ENCODE results near the gene SLBP.
A peak's percentile ranks its signal among the peaks of the same experiment; 100 is the strongest.

Gene SLBP

DNA sequence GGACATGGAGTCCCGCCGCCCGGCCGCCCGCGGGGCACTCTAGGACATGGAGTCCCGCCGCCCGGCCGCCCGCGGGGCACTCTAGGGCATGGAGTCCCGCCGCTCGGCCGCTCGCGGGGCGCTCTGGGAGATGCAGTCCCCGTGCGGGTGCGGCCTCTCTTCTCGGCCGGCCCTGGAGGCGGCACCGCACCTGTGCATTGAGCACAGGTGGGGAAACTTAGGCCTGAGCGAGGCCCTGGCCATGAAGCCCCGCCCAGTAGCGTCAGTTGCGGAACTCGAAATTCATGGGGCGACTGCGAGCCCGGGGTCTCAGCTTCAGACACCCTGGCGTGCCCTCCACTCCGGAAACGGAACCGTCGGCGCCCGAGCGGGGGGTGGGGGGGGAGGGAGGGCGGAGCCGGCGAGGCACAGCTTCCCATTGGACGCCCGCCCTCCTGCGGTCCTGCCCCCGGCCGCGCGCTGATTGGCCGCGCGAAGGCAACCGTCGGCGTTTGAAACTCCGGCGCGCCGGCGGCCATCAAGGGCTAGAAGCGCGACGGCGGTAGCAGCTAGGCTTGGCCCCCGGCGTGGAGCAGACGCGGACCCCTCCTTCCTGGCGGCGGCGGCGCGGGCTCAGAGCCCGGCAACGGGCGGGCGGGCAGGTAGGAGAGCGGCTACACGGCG is 9.0 kb upstream of the SLBP start, which contains the start of the genes TACC3 and TMEM129:
TSS of gene TACC3 (plus strand) at position 519 of the 663 bp plus-strand sequence. CDS start 1,901 bp downstream, outside the sequence.
TSS of gene TMEM129 (minus strand) at position 321 of the 663 bp plus-strand sequence. CDS start 486 bp downstream, outside the sequence.
- peak within 1 kb of the TSS; percentile 69 for H3K4me3 ChIP-seq (ENCODE audit: low read length)
- TF ChIP-seq, protein P1, sequence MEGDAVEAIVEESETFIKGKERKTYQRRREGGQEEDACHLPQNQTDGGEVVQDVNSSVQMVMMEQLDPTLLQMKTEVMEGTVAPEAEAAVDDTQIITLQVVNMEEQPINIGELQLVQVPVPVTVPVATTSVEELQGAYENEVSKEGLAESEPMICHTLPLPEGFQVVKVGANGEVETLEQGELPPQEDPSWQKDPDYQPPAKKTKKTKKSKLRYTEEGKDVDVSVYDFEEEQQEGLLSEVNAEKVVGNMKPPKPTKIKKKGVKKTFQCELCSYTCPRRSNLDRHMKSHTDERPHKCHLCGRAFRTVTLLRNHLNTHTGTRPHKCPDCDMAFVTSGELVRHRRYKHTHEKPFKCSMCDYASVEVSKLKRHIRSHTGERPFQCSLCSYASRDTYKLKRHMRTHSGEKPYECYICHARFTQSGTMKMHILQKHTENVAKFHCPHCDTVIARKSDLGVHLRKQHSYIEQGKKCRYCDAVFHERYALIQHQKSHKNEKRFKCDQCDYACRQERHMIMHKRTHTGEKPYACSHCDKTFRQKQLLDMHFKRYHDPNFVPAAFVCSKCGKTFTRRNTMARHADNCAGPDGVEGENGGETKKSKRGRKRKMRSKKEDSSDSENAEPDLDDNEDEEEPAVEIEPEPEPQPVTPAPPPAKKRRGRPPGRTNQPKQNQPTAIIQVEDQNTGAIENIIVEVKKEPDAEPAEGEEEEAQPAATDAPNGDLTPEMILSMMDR (conservative IDR thresholded peaks at IDR 0.05; ENCODE audit: low read length): no peak
- DNase-seq (ENCODE audit: low read depth): peak; percentile 89

DNA sequence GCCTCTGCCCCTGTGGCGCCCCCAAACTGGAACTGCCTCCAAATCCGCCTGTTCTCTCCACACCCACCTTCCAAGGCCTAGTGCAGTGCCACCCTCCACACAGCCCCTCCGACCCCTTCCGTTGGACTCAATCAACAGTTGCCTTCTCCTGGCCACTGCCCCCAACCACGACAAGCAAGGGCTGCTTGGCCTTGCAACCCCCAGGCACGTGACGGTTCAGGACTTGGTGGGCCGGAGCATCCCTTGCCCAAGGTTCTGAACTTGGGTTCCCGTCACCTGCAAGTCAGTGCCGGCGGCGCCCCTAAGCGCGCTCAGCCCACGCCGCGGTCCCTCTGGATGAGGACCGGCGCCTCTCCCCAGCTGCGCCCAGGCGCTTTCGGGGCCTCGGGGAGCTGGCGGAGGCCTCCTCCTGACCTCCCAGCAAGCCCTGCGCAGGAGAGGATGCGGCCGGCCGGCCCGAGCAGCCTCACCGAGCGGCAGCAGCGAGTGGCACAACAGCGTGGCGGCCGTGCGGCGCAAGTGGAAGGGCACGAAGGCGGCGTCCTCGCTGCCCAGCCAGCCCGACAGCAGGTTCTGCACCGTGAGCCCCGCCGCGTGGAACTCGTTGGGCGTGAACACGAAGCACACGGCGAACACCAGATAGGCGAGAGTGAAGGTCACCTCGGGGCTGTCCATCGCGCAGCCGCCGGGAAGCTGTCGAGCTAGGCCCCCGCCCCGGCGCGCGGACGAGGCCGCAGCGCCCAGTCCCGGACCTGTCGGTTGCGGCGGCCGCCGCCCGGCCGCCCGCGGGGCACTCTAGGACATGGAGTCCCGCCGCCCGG is 8.3 kb upstream of the SLBP start:
- H3K4me3 ChIP-seq (ENCODE audit: low read length): peak overlapping the region; percentile 68
- TF ChIP-seq, protein P1 (conservative IDR thresholded peaks at IDR 0.05; ENCODE audit: low read length): no peak
- peak; percentile 49 for DNase-seq (ENCODE audit: low read depth)

DNA sequence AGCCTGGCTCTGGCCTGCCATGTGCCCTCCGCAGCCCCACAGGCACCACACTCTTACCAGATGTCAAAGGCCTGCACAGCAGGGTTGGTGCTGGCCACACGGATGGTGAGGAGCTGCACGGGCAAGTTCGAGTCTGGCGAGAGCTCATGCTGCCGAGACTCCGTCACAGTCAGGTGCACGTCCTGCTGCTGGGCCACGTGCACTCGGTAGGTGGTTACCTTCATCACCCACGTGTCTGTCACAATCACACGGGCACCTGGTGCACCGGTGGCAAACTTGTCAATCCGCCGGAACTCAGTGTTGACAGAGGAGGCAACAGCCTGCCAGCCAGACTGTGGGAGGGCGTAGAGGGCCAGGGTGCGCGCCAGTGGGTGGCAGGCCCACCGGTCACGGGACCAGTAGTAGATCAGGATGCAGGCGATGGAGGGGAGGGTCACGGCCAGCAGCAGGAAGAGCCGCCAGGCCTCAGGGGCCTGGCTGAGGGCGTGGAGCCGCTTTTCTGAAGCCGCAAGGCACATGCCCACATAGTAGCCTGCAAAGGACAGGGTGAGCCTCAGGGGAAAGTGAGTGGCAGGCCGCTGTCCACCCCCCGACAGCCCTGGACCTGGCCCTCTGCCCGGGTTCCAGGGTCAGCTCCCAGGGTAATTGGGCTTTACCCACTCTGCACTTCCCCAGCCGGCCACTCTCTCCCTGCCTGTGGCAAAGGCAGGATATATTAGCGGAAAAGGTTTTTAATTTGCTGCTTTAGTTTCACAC is 6.2 kb upstream of the SLBP start:
- H3K4me3 ChIP-seq (ENCODE audit: low read length): no peak overlapping the region
- no peak for DNase-seq (ENCODE audit: low read depth)
- TF ChIP-seq, protein P1 (conservative IDR thresholded peaks at IDR 0.05; ENCODE audit: low read length): no peak

DNA sequence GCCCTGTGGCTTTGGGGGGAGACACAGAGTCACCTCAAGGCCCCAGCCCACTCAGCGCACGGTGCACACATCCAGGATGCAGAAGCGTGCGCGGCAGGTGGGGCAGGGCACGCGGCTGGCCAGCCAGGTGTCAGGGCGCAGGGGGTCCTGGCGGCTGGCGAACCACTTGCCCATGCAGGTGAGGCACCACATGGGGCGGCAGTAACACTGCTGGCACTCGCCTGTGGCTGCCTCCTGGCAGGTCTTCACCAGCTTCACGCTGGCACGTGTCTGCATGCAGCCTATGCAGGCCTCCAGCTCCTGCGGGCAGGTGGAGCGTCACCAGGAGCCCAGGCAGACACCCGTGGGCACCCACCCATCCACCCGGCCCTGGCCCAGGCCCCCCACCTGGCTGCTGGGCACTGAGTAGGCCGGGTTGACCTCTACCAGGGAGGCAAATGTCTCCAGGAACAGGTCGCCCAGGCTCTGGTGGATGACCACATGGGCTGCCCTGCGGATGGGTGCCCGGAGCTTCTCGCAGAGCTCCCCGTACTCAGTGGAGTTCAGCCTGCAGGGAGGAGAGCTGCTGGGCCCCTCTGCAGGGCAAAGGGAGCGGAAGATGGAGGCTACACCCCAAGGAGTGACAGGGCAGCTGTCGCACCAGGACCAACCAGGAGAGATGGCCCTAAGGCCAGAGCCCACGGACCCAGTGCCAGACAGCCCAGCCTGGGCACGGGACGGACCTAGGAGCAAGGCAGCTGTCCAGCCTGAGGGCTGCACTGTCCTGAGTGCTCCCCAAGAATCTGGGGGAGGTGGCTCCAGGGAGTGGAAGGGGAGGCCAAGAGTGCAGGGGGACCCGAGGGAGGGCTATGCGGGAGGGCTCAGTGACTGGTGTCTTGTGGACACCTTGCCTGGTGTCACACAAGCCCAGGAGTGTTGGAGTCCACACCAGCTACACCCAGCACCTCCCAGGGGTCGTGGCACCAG is 5.3 kb upstream of the SLBP start:
- TF ChIP-seq, protein P1 (conservative IDR thresholded peaks at IDR 0.05; ENCODE audit: low read length): no peak
- no peak for DNase-seq (ENCODE audit: low read depth)
- no peak overlapping the region for H3K4me3 ChIP-seq (ENCODE audit: low read length)

DNA sequence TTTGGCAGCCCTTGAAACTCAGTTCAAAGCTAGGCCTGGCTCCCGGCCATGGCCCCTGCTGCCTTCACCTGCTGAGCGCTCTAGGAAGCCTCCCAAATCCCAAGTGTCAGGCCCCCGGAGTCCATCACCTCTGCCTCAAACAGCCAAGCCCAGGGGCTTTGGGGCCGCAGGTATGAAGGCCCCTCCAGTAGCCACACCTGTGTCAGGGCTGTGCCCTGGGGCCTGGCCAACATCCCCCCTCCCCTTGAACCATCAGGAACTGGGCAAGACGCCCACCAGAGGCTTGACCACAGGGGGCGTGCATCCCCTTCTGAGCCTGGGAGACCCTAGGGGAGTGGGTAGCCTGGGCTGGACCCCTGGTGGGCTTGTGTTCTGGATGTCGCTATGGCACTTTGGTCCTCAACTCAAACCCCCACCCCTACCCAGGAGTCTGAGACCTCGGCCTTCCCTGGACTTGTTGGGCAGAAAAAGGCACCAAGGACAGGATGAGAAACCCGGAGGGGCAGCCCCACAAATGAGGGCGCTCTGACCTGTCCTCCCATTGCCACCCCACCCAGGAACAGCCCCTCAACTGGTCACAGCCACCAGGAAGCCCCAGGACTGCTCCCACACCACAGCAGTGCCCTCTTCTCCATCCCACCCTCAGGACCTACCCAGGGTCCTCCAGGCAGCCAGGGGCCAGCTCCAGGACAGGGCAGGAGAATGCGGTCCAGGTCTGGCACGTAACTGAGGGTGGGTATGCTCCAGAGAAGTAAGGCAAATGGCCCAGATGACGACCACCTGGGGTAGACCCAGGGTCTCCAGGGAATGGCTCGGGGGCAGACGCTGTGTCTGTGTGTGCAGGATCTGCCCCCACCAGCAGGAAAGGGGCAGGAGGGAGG is 4.2 kb upstream of the SLBP start:
- TF ChIP-seq, protein P1 (conservative IDR thresholded peaks at IDR 0.05; ENCODE audit: low read length): no peak
- no peak for DNase-seq (ENCODE audit: low read depth)
- no peak overlapping the region for H3K4me3 ChIP-seq (ENCODE audit: low read length)
